Non-pigmented ciliary epithelial cell (primary cell): ENCODE data around the gene DDX6.
A peak's percentile ranks its signal among the peaks of the same experiment; 100 is the strongest.
"Not testable (repeated sequence)": the region's sequence is repeated elsewhere in the genome, so short reads cannot be mapped to it uniquely, and the experiment has no call there.

Source experiments
- DNase-seq: peaks from one replicate; pipeline ENCODE4 v3.0.0-alpha.2; 2010; ENCODE audit warnings: low read depth

The DDX6 gene, protein sequence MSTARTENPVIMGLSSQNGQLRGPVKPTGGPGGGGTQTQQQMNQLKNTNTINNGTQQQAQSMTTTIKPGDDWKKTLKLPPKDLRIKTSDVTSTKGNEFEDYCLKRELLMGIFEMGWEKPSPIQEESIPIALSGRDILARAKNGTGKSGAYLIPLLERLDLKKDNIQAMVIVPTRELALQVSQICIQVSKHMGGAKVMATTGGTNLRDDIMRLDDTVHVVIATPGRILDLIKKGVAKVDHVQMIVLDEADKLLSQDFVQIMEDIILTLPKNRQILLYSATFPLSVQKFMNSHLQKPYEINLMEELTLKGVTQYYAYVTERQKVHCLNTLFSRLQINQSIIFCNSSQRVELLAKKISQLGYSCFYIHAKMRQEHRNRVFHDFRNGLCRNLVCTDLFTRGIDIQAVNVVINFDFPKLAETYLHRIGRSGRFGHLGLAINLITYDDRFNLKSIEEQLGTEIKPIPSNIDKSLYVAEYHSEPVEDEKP

DNA sequence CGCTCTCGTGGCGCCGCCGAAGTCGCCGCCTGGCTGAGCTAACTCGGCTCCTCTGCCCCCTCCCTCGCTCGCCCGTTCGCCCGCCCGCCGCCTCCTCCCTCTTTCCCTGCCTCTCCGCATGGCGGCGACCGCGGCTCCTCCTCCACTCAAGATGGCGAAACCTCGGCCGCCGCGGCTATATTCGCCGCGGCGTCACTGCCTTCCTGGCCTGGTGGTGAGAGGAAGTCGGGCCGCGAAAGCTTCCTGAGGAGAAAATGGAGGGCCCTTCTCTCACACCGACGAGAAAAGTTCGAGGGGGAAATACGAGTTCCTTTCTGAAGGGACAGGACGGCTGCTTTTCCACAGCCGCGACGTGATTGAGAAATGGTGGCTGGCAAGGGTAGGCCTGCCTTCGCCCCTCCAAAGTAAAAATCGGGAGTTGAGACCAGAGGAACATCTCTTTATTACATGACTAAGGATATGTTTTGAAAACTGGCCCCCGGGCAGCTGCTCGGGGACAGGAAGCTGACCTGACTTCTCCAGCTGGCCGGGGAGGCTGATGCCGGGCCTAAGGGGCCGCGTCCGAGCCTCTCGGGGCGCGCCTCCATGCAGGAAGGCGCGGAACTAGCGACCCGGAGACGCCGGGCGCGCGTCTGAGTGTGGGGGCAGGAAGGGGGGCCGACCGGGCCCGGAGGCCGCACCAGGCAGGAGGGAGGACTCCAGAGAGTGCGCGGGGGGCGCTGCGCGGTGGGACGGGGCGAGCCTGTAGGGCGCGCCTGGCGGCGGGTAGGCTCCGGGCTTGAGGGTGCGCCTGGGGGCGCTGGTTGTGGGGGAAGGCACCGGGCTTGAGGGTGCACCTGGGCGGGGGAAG is at the start of gene DDX6:
TSS of gene DDX6 (minus strand) at position 54 of the 850 bp plus-strand sequence. CDS start 4,913 bp downstream, outside the sequence.
- DNase-seq: peak; percentile 31

DNA sequence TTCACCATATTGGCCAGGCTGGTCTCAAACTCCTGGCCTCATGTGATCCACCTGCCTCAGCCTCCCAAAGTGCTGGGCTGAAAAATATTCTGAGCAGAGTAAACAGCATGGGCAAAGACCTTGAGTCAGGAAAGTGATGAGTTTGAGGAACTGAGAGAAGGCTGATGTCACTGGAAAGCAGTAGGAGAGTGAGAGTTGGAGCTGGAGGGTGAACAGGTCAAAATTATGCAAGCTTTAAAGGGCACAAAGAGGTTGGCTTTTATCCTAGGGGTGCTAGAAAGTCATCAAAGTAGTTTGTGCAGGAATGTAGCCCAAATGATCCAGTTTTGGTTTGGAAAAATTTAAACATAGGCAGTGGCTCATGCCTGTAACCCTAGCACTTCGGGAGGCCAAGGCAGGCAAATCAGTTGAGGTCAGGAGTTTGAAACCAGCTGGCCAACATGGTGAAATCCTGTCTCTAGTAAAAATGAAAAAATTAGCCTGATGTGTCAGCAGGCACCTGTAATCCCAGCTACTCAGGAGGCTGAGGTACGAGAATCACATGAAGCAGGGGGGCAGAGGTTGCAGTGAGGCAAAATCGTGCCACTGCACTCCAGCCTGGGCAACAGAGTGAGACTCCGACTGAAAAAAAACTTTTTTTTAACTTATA is 48.1 kb upstream of the DDX6 start:
- no peak for DNase-seq

DNA sequence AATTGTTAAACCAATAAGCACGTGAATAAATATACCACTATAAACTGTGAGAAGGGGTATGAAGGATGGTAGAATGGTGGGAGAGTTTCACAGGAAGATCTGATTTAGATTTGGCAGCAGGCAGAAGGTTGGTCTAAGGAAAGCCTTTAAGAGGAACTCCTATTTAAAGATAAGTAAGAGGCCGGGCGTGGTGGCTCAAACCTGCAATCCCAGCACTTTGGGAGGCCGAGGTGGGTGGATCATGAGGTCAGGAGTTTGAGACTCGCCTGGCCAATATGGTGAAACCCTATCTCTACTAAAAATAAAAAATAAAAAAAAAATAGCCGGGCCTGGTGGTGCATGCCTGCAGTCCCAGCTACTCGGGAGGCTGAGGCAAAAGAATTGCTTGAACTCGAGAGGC is 46.9 kb upstream of the DDX6 start:
- DNase-seq: no peak

DNA sequence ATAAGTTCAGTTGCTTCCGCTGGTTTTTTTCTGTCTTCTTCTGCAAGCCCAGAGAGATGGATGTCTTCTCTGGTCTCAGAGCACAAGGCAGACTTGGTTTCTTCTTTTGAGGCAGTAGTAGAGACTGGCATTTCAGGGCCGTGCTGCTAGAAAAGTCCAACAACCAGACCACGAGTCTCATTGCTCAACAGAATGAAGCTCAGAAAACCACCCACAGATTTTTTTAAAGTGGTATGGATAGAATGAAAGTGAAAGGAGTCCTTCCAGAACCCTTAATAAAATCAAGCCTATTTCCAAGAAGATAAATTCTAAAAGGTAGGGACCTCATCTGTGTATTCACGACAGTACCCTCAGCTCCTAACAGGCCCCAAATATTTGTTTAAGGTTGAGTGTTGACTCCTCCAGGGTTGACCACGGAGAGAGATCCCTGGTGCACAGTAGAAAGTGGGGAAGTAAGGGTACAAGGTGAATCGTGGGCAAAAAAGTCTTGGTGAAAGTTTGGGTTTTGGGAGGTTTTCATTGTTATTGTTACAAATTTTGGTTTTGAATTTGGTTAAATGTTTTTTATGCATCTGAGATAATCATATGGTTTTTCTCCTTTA is 43.6 kb upstream of the DDX6 start:
- DNase-seq: no peak

DNA sequence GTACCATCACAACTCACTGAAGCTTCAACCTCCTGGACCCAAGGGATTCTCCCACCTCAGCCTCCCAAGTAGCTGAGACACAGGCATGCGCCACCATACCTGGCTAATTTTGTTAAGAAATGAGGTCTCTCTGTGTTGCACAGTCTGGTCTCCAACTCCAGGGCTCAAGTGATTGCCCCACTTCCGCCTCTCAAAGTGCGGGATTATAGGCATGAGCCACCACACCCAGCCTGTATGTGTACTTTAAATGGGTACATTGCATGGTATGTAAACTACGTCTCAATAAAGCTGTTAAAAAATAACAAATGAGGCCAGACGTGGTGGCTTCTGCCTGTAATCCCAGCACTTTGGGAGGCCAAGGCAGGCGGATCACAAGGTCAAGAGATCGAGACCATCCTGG is 36.2 kb upstream of the DDX6 start:
- no peak for DNase-seq

DNA sequence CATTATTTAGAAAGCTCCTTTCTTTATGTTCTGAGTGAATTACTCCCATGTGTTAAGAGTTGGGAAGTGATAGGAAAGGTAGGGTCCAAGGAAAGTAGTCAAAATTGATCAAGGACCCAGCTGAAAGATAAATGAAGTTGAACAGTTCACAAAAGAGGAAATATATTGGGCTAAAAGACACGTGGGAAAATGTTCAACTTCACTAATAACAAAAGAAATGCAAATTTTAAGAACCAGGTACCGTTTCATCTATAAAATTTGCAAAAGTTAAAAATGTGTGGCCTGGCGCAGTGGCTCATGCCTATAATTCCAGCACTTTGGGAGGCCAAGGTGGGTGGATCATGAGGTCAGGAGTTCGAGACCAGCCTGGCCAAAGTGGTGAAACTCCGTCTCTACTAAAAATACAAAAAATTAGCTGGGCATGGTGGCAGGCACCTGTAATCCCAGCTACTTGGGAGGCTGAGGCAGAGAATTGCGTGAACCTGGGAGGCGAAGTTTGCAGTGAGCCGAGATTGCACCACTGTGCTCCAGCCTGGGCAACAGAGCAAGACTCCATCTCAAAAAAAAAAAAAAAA is 32.1 kb upstream of the DDX6 start:
- DNase-seq: not testable (repeated sequence)

DNA sequence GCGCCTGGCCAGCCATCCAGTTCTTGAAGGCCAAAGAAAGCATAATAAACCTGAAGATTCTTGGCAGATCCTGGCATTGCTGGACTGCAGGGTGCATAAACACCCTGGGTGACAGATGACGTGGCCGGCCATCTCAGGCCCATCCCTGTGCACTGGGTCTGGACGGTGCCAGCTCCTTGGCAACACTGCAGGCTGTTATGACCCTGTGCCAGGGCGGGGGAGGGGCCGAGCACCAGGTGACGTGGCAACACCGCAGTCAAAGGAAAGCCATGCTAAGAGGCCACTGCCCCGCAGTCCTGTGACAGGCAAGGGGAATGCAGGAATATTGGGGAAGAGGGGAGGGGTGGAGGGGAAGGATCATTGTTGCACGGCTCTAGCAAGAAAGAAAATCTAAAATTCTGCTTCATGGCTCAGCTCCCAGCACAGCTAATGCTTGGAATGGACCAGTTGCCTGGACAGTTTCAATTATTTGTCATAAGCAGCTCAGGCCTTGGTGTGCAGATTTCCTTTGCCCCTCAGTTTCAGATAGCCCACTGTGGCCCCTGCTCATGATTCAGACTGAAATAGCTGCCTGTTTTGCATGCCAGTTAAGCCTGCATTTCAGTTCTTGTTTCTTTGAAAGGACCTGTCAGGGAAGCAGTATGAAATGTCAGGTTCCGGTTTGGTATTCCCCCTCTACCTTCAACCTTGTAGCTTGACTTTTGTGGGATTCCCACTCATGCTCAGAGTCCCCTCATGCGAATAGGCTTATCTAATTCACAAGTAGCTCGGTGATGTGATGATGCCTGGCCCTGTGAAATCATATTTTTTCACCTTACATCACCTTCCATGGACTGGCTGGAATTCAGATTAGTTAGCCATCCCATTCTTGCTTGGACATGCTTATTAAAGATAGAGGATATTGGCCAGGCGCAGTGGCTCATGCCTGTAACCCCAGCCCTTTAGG is 29.7 kb upstream of the DDX6 start:
- DNase-seq: no peak

DNA sequence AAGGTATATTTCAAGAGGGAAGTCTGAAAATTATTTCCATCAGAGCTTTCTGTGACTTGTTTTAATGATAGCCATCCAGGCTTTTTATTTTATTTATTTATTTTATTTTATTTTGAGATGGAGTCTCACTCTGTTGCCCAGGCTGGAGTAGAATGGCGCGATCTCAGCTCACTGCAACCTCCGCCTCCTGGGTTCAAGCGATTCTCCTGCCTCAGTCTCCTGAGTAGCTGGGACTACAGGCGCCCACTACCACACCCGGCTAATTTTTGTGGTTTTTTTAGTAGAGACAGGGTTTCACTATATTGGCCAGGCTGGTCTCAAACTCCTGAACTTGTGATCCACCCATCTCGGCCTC is 29.0 kb upstream of the DDX6 start:
- DNase-seq: not testable (repeated sequence)

DNA sequence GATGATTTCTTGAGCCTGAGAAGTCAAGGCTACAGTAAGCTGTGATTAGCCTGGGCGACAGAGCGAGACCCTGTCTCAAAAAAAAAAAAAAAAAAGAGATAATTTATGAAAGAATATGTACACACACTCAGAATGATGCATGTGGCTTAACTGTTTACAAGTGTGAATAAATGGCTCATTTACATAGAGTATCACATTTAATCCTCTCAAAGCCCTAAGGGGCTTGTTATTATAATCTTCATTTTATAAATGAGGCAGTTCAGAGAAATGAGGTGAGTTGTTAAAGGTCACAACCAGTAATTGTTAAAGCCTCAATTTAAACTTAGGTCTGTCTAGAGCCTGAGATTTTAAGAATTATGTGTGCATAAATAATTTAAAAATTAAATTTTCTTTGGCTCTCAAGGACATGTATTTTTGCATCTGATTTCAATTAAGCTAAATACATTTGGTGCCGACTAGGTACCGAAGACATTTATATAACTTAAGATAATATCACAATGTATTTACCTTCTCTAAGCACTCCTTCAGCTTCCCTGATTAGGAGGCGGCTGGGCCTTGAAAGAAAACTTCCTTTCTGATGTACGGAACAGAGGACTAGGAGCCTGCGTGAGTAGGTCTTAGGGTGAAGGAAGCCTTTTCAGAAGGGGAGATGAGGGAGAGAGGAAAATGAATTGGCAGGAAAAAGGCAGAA is 28.5 kb upstream of the DDX6 start:
- no peak for DNase-seq

DNA sequence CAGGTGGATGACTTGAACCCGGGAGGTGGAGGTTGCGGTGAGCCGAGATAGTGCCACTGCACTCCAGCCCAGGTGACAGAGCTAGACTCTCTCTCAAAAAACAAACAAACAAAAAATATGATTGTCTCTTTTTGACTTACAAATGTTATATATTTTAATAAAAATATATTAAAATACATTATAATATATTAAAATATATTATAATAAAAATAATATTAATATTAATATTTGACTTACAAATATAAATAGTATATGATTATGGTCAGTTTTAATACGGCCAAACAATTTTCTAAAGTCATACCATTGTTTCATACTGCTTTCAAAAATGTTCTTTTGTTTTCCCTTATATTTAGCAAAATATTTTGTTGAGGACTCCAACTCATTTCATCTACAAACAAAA is 27.2 kb upstream of the DDX6 start:
- no peak for DNase-seq

DNA sequence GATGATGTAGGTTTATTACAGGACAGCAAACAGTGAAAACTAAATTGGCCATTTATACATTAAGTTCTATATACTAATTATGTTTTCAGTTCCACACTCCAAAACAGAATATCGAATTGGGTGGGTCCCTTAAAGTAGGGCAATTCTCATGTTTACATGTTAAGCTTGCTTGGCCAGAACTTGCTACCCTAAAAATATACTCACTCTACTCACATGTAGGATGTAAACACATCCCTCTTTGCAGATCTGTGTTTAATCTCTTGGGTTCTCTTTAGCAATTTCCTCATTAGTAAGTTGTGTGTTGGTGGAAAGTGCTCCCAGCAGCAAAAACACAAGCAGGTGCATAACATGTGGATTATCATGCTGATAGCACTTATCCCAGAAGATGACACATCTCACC is 22.6 kb upstream of the DDX6 start:
- no peak for DNase-seq

DNA sequence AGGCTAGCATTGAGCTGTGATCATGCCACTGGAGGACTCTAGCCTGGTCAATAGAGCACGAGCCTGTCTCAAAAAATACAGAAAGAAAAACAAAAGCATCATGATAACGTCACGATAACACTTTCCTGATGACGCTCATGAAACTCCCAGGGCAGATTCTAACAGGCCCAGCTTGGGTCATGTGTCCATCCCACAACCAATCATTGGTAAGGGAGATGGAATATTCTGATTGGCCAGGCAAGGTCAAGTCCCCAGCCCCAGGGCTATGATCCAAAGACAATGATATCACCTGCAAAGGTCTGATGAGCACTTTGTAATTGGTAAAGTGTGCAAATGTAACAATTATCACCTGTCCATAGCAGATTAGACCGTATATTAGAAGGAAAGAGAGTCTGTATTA is 21.5 kb upstream of the DDX6 start:
- DNase-seq: no peak

DNA sequence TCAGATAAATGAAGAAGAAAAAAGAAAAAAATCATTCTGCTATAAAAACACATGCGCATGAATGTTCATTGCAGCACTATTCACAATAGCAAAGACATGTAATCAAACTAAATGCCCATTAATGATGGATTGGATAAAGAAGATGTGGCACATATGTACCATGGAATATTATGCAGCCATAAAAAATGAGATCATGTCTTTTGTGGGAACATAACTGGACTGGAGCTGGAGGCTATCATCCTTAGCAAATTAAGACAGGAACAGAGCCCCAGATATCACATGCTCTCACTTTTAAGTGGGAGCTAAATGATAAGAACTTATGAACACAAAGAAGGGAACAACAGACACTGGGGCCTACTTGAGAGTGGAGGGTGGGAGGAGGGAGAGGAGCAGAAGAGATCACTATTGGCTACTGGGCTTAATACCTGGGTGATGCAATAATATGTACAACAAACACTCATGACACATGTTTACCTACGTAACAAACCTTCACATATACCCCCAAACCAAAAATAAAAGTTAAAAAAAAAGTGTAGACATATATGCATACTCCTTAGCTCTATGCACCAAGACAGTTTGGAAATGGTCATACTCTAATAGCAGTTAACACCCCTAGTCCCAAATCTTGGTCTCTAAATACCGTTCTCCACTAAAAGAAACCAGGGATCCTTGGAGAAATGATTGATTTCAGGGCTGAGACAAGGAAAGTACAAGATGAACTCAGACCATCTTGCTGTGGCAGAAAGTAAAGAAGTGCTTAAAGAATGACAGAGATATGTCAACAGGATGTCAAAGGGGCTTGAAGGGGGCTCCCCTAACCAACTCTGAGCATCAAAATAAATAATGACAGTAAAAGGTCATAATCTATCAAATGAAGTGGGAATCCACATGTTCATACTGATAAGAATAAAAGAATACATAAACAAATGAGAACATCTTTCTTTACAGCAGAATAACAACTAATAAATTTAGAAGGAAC is 17.1 kb upstream of the DDX6 start:
- DNase-seq: no peak

DNA sequence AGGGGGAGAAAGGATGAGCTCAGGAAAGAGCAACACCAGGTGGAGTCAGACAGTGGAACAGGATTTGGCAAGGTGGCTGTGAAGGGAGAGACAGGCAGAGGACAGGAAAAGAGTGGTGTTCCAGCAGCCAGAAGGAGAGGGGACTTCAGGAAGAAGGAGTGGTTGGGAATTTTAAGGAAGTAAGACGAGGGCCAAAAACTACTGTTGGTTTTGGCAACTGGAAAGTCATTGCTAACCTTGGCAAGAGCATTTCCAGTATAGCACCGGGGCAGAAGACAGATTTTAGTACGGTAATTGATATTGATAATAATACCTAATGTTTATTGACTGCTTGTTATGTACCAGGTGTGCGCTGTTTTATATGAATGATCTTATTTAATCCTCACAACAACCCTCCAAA is 15.4 kb upstream of the DDX6 start:
- DNase-seq: no peak

DNA sequence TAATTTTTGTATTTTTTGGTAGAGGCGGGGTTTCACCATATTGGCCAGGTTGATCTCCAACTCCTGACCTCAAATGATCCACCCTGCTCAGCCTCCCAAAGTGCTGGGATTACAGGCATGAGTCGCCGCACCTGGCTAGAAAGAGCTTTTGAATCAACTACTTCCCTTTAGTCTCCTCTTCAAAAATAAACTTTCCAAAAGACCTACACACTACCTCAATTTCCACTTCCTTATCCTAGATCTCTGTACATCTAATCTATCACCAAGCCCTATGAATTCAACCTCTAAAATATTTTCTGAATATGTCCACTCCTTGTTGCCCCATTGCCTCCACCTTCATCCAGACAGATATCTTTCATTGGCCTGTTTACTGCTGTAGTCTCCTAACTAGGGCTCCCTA is 13.1 kb upstream of the DDX6 start:
- no peak for DNase-seq

DNA sequence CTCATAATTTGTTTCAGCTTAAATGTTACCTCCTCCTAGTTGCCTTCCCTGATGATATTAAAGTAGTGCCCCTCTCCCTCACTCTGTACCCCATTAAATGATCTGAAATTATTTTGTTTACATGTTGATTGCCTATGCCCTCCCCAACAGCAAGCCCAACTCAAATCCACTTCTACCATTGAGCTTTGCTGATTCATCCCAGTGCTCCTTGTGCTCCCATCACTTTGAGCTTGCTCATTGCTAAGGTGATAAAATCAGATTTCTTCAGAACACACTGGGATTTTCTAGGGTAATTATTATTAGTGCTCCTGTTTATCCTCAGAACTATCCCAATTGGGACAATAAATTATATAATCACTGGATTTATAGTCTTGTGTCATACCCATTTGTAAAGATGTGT is 8.4 kb upstream of the DDX6 start:
- no peak for DNase-seq

DNA sequence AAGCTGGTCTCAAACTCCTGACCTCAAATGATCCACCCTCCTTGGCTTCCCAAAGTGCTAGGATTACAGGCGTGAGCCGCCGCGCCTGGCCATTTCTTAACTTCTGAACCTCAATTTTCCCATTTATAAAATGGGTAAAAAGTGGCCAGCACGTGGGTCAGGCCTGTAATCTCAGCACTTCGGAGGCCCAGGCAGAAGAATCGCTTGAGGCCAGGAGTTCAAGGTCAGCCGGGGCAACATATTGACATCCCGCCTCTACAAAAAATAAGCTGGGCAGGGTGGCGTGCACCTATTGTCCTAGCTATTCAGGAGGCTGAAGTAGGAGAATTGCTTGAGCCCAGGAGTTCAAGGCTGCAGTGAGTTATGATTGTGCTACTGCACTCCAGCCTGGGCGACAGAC is 6.5 kb upstream of the DDX6 start:
- no peak for DNase-seq

DNA sequence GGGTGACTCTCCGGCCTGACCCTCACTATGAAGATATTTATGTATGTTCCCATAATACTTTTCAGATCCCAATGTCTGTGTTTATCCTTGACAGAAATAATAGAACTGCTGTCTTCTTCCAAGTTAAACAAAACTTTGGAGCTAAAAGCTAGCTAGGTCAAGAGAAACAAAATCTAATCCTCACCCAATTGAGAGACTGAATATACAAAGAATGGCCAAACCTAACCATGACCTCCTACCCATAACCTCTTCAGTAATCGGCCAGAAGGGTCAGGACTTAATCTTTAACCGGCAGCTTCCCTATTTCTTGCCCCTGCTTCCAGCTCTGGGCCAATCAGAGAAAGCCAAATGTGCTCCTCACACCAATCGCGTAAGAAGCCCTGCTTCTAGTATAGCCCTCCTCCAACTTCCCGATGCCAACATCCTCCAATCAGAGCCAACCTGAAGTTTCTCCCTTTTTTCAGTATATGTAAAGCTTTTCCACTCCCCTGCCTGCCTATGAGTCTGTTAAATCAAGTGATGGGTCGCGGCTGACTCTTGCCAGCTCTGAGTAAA is 1.7 kb upstream of the DDX6 start:
- DNase-seq: peak; percentile 81
